ENCODE data around the gene CHST14.

Gene CHST14

GRCh38 chr15:40508216-40508615 is 37.4 kb downstream of the CHST14 start:
- H3K27me3 ChIP-seq (replicated peaks; ENCODE audit: insufficient read depth, low read length) = 0 out of 2 replicates have a peak, but pooled peaks cover 4% of the 10 kb centered on the region

GRCh38 chr15:40510201-40510600 is 39.4 kb downstream of the CHST14 start:
- Histone ChIP-seq H3K79me2 (ENCODE audit: low read length) (no peaks in the 10 kb centered on the region), H3F3A (ENCODE audit: insufficient read depth, low read length) (no peaks in the 10 kb centered on the region; the same call in 1 of the 2 replicates), H3K4me3 (ENCODE audit: low read length) (no peak overlapping the region), H3K36me3 (replicated peaks; ENCODE audit: insufficient read depth, low read length) (no peaks in the 10 kb centered on the region), H3K9me2 (replicated peaks; ENCODE audit: insufficient read depth, low read length) (no peaks in the 10 kb centered on the region), H3K4me1 (ENCODE audit: low read length) (0 out of 2 replicates have a peak, but pooled peaks cover 6% of the 10 kb centered on the region), H2AFZ (ENCODE audit: low read length) (no peak overlapping the region), H3K4me2 (ENCODE audit: low read depth, low read length) (no peak overlapping the region), H3K9ac (ENCODE audit: low read length) (no peak overlapping the region), H3K9me3 (replicated peaks; ENCODE audit: insufficient read depth, low read length) (no peaks in the 10 kb centered on the region), H3K27ac (ENCODE audit: low read length) (no peak overlapping the region), H3K27me3 (replicated peaks; ENCODE audit: insufficient read depth, low read length) (0 out of 2 replicates have a peak, but pooled peaks cover 4% of the 10 kb centered on the region), H4K20me1 (ENCODE audit: insufficient read depth, low read length) (no peaks in the 10 kb centered on the region)
- no peak for TF ChIP-seq EZH2phosphoT487 (IDR thresholded peaks at IDR 0.05; ENCODE audit: low read length)
- TF ChIP-seq EZH2 (optimal IDR thresholded peaks at IDR 0.05; ENCODE audit: low read depth, low read length) = no peak
- TF ChIP-seq CTCF (IDR thresholded peaks at IDR 0.05; ENCODE audit: low read length) = no peak
- no peak for DNase-seq

More at GRCh38 chr15:40508216-40508615, 37.4 kb downstream of the CHST14 start:
- Histone ChIP-seq H3K36me3 (replicated peaks; ENCODE audit: insufficient read depth, low read length) (no peaks in the 10 kb centered on the region), H3K79me2 (ENCODE audit: low read length) (no peaks in the 10 kb centered on the region), H3F3A (ENCODE audit: insufficient read depth, low read length) (no peaks in the 10 kb centered on the region; the same call in 1 of the 2 replicates), H3K4me3 (ENCODE audit: low read length) (no peak overlapping the region), H3K9me2 (replicated peaks; ENCODE audit: insufficient read depth, low read length) (no peaks in the 10 kb centered on the region), H3K27ac (ENCODE audit: low read length) (no peak overlapping the region), H3K4me2 (ENCODE audit: low read depth, low read length) (no peak overlapping the region), H3K9ac (ENCODE audit: low read length) (no peak overlapping the region), H3K4me1 (ENCODE audit: low read length) (0 out of 2 replicates have a peak, but pooled peaks cover 6% of the 10 kb centered on the region), H2AFZ (ENCODE audit: low read length) (no peak overlapping the region), H4K20me1 (ENCODE audit: insufficient read depth, low read length) (no peaks in the 10 kb centered on the region), H3K9me3 (replicated peaks; ENCODE audit: insufficient read depth, low read length) (no peaks in the 10 kb centered on the region)
- TF ChIP-seq EZH2 (optimal IDR thresholded peaks at IDR 0.05; ENCODE audit: low read depth, low read length) = no peak
- TF ChIP-seq EZH2phosphoT487 (IDR thresholded peaks at IDR 0.05; ENCODE audit: low read length) = no peak
- TF ChIP-seq CTCF (IDR thresholded peaks at IDR 0.05; ENCODE audit: low read length) = no peak
- no peak for DNase-seq

GRCh38 chr15:40511093-40511471 is 40.3 kb downstream of the CHST14 start:
- H3K79me2 ChIP-seq (ENCODE audit: low read length) = no peaks in the 10 kb centered on the region
- H3K4me2 ChIP-seq (ENCODE audit: low read depth, low read length) = peak overlapping the region; percentile 80
- peak overlapping the region; percentile 35; the same call in 1 of the 2 replicates for H3K9ac ChIP-seq (ENCODE audit: low read length)
- no peaks in the 10 kb centered on the region for H4K20me1 ChIP-seq (ENCODE audit: insufficient read depth, low read length)
- H3K4me3 ChIP-seq (ENCODE audit: low read length) = peak overlapping the region; percentile 54
- no peaks in the 10 kb centered on the region; the same call in 1 of the 2 replicates for H3F3A ChIP-seq (ENCODE audit: insufficient read depth, low read length)
- H2AFZ ChIP-seq (ENCODE audit: low read length) = peak overlapping the region; percentile 75
- H3K27me3 ChIP-seq (replicated peaks; ENCODE audit: insufficient read depth, low read length) = 0 out of 2 replicates have a peak, but pooled peaks cover 4% of the 10 kb centered on the region
- H3K27ac ChIP-seq (ENCODE audit: low read length) = no peak overlapping the region
- H3K36me3 ChIP-seq (replicated peaks; ENCODE audit: insufficient read depth, low read length) = no peaks in the 10 kb centered on the region
- DNase-seq = no peak
- no peaks in the 10 kb centered on the region for H3K9me3 ChIP-seq (replicated peaks; ENCODE audit: insufficient read depth, low read length)
- H3K4me1 ChIP-seq (ENCODE audit: low read length) = 0 out of 2 replicates have a peak, but pooled peaks cover 6% of the 10 kb centered on the region
- H3K9me2 ChIP-seq (replicated peaks; ENCODE audit: insufficient read depth, low read length) = no peaks in the 10 kb centered on the region
- TF ChIP-seq CTCF (IDR thresholded peaks at IDR 0.05; ENCODE audit: low read length) (no peak), EZH2phosphoT487 (IDR thresholded peaks at IDR 0.05; ENCODE audit: low read length) (no peak), EZH2 (optimal IDR thresholded peaks at IDR 0.05; ENCODE audit: low read depth, low read length) (no peak)

Data from MM.1S (cell line).